Measurements from ENCODE around the gene PTPRG.
A peak's percentile ranks its signal among the peaks of the same experiment; 100 is the strongest.

The PTPRG gene

GRCh38 chr3:61597906-61598305 is 36.5 kb downstream of the PTPRG start:
- H3K27ac ChIP-seq, result no peak overlapping the region
- H3K27me3 ChIP-seq (replicated peaks), result no peaks in the 10 kb centered on the region
- in situ Hi-C loops (cut with HindIII; ENCODE audit: low pct_ligation_motif_present, low sequenced_read_pairs), result no loop called here
- H3K36me3 ChIP-seq (replicated peaks), result no peaks in the 10 kb centered on the region
- no peak overlapping the region for H3K4me3 ChIP-seq (ENCODE audit: low read depth, low read length)
- TF ChIP-seq CTCF (IDR thresholded peaks at IDR 0.05; ENCODE audit: low read depth, low read length, missing control alignments), result no peak
- no peak for DNase-seq

GRCh38 chr3:61600195-61600594 is 38.8 kb downstream of the PTPRG start:
- Histone ChIP-seq H3K27ac (no peak overlapping the region), H3K27me3 (replicated peaks) (no peaks in the 10 kb centered on the region), H3K36me3 (replicated peaks) (no peaks in the 10 kb centered on the region), H3K4me3 (ENCODE audit: low read depth, low read length) (no peak overlapping the region)
- in situ Hi-C loops (cut with HindIII; ENCODE audit: low pct_ligation_motif_present, low sequenced_read_pairs), result no loop called here
- no peak for TF ChIP-seq CTCF (IDR thresholded peaks at IDR 0.05; ENCODE audit: low read depth, low read length, missing control alignments)
- peak; percentile 10 for DNase-seq

GRCh38 chr3:61601831-61602230 is 40.5 kb downstream of the PTPRG start:
- H3K4me3 ChIP-seq (ENCODE audit: low read depth, low read length), result no peak overlapping the region
- no peak for DNase-seq
- no peak for TF ChIP-seq CTCF (IDR thresholded peaks at IDR 0.05; ENCODE audit: low read depth, low read length, missing control alignments)
- H3K36me3 ChIP-seq (replicated peaks), result no peaks in the 10 kb centered on the region
- H3K27me3 ChIP-seq (replicated peaks), result no peaks in the 10 kb centered on the region
- in situ Hi-C loops (cut with HindIII; ENCODE audit: low pct_ligation_motif_present, low sequenced_read_pairs), result no loop called here
- no peak overlapping the region for H3K27ac ChIP-seq

GRCh38 chr3:61602466-61602865 is 41.1 kb downstream of the PTPRG start:
- TF ChIP-seq CTCF (IDR thresholded peaks at IDR 0.05; ENCODE audit: low read depth, low read length, missing control alignments), result no peak
- in situ Hi-C loops (cut with HindIII; ENCODE audit: low pct_ligation_motif_present, low sequenced_read_pairs), result no loop called here
- H3K27ac ChIP-seq, result no peak overlapping the region
- H3K27me3 ChIP-seq (replicated peaks), result no peaks in the 10 kb centered on the region
- no peak for DNase-seq
- no peak overlapping the region for H3K4me3 ChIP-seq (ENCODE audit: low read depth, low read length)
- no peaks in the 10 kb centered on the region for H3K36me3 ChIP-seq (replicated peaks)

GRCh38 chr3:61605589-61606175 is 44.3 kb downstream of the PTPRG start:
- no peak for DNase-seq
- in situ Hi-C loops (cut with HindIII; ENCODE audit: low pct_ligation_motif_present, low sequenced_read_pairs), result no loop called here
- no peak for TF ChIP-seq CTCF (IDR thresholded peaks at IDR 0.05; ENCODE audit: low read depth, low read length, missing control alignments)
- H3K27me3 ChIP-seq (replicated peaks), result no peaks in the 10 kb centered on the region
- no peak overlapping the region for H3K27ac ChIP-seq
- no peaks in the 10 kb centered on the region for H3K36me3 ChIP-seq (replicated peaks)
- H3K4me3 ChIP-seq (ENCODE audit: low read depth, low read length), result no peak overlapping the region

GRCh38 chr3:61606196-61606595 is 44.8 kb downstream of the PTPRG start:
- H3K27me3 ChIP-seq (replicated peaks), result no peaks in the 10 kb centered on the region
- in situ Hi-C loops (cut with HindIII; ENCODE audit: low pct_ligation_motif_present, low sequenced_read_pairs), result no loop called here
- no peak overlapping the region for H3K27ac ChIP-seq
- no peak for DNase-seq
- no peak overlapping the region for H3K4me3 ChIP-seq (ENCODE audit: low read depth, low read length)
- no peaks in the 10 kb centered on the region for H3K36me3 ChIP-seq (replicated peaks)
- no peak for TF ChIP-seq CTCF (IDR thresholded peaks at IDR 0.05; ENCODE audit: low read depth, low read length, missing control alignments)

Data from brain microvascular endothelial cell (primary cell).